Sigmoid colon (tissue), 4 donors: ENCODE measurements around the gene SEL1L.

Source experiments
- CTCF ChIP-seq, 4 experiments: fragments of 450-650 bp in 3 of 4; fragments of 200-600 bp in 1 of 4; IDR thresholded peaks; one replicate each; pipeline ENCODE4 v1.5.1; 2016 to 2019; ENCODE audit warnings: antibody characterized with exemption in 4 of 4, mild to moderate bottlenecking in 3 of 4, moderate library complexity in 2 of 4
- EP300 ChIP-seq, 4 donors: sonication (generic); formaldehyde crosslinking; IDR thresholded peaks; one replicate each; pipeline ENCODE4 v1.6.1; 2017; ENCODE audit warnings: antibody characterized with exemption in 4 of 4
- POLR2A ChIP-seq, 2 donors: fragments of 450-650 bp; IDR thresholded peaks; one replicate each; pipeline ENCODE4 v1.6.1; 2016; ENCODE audit warnings: antibody characterized with exemption in 2 of 2, mild to moderate bottlenecking in 2 of 2, moderate library complexity in 2 of 2
- POLR2AphosphoS5 ChIP-seq, 4 donors: sonication (generic); formaldehyde crosslinking; IDR thresholded peaks; one replicate each; pipeline ENCODE4 v1.6.1; 2017; ENCODE audit warnings: antibody characterized with exemption in 4 of 4

DNA sequence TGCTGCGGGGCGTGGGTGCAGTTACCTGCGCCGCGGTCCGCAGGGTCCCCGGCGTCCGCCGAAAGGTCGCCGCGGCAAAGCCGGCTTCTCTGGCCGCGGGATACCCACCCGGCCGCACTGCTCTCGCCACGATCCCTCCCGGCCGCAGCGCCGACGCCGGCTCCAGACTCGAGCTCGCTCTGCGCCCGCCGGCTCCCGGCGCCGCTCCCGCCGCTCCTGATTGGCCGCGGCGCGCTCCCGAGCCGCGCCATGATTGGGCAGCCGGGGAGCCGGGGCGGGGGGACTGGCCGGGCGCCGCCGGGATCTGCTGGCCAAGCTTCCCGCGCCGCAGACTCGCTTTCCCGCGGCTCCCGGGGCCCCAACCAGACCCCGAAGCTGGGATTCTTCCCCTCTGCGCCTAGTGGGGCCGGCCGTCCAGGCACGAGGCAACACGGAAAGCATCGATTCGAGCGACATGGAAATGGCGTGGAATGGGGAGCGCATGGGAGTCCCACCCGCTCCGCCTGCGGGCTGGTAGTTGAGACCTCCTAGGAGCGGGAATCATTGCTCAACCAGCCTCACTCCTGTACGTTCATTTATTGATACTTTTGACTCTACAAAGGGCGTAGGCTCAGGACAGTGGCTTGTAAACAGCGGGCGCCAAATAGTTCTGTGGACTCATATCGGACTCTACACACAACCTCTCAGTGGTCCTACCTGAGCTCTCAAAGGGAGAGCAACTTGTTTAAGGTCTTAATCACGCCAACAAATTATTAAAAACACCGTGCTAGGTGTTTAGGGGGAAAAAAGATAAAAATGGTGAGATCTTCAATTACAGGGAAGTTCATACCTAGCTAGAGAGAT is 97.1 kb downstream of the SEL1L start:
- no peak for TF ChIP-seq CTCF (IDR thresholded peaks at IDR 0.05)
- TF ChIP-seq EP300 (IDR thresholded peaks at IDR 0.05), result no peak
- no peak for TF ChIP-seq POLR2A (IDR thresholded peaks at IDR 0.05)
- peak in 1 of 4 donors; percentile 12 for TF ChIP-seq POLR2AphosphoS5 (IDR thresholded peaks at IDR 0.05)
